T-helper 1 cell treated with Interleukin-12 subunit alpha and Interleukin-12 subunit beta and Interleukin-4 antibody, amounts not matched to agents 30 μg/mL and 1 μg/mL, for 36 hours (primary cell): ENCODE data around the gene GNA15.

Experiments
- H3K27ac Mint-ChIP-seq: one replicate; pipeline ENCODE4 v1.8.0; 2021; ENCODE audit warnings: mild to moderate bottlenecking, mixed read lengths
- H3K27me3 Mint-ChIP-seq: one replicate; pipeline ENCODE4 v1.8.0; 2021; ENCODE audit warnings: low read depth, mixed read lengths
- H3K36me3 Mint-ChIP-seq: one replicate; pipeline ENCODE4 v1.8.0; 2021; ENCODE audit warnings: low read depth, mixed read lengths
- H3K4me1 Mint-ChIP-seq: one replicate; pipeline ENCODE4 v1.8.0; 2021; ENCODE audit warnings: low read depth, mixed read lengths
- H3K4me3 Mint-ChIP-seq: one replicate; pipeline ENCODE4 v1.8.0; 2021; ENCODE audit warnings: mild to moderate bottlenecking, moderate library complexity, mixed read lengths
- H3K9me3 Mint-ChIP-seq: one replicate; pipeline ENCODE4 v1.8.0; 2021; ENCODE audit warnings: mixed read lengths

GNA15 gene

GRCh38 chr19:3100747-3101730, 34.8 kb upstream of the GNA15 start:
- Mint-ChIP-seq H3K27ac (no peak overlapping the region), H3K9me3 (no peaks in the 10 kb centered on the region), H3K27me3 (peaks cover 22% of the 10 kb centered on the region), H3K4me3 (no peak overlapping the region), H3K36me3 (no peaks in the 10 kb centered on the region), H3K4me1 (peaks cover 12% of the 10 kb centered on the region)

GRCh38 chr19:3102239-3103140, 33.3 kb upstream of the GNA15 start:
- H3K27me3 Mint-ChIP-seq = peaks cover 14% of the 10 kb centered on the region
- no peak overlapping the region for H3K4me3 Mint-ChIP-seq
- H3K4me1 Mint-ChIP-seq = peaks cover 9% of the 10 kb centered on the region
- H3K27ac Mint-ChIP-seq = no peak overlapping the region
- no peaks in the 10 kb centered on the region for H3K36me3 Mint-ChIP-seq
- H3K9me3 Mint-ChIP-seq = no peaks in the 10 kb centered on the region

GRCh38 chr19:3104708-3104983, 31.2 kb upstream of the GNA15 start:
- H3K27ac Mint-ChIP-seq = no peak overlapping the region
- H3K27me3 Mint-ChIP-seq = peaks cover 9% of the 10 kb centered on the region
- peaks cover 7% of the 10 kb centered on the region for H3K4me1 Mint-ChIP-seq
- no peaks in the 10 kb centered on the region for H3K9me3 Mint-ChIP-seq
- H3K36me3 Mint-ChIP-seq = no peaks in the 10 kb centered on the region
- H3K4me3 Mint-ChIP-seq = no peak overlapping the region

- peaks cover 7% of the 10 kb centered on the region for H3K4me1 Mint-ChIP-seq
- no peaks in the 10 kb centered on the region for H3K36me3 Mint-ChIP-seq
- no peak overlapping the region for H3K4me3 Mint-ChIP-seq
- H3K27me3 Mint-ChIP-seq = peaks cover 8% of the 10 kb centered on the region
- no peak overlapping the region for H3K27ac Mint-ChIP-seq
- no peaks in the 10 kb centered on the region for H3K9me3 Mint-ChIP-seq
Observed at GRCh38 chr19:3105641-3106508, 30.0 kb upstream of the GNA15 start.

GRCh38 chr19:3106509-3107141, 29.2 kb upstream of the GNA15 start:
- Mint-ChIP-seq H3K9me3 (no peaks in the 10 kb centered on the region), H3K4me1 (peaks cover 7% of the 10 kb centered on the region), H3K27ac (no peak overlapping the region), H3K4me3 (no peak overlapping the region), H3K36me3 (no peaks in the 10 kb centered on the region), H3K27me3 (peaks cover under 1% of the 10 kb centered on the region)

- H3K27ac Mint-ChIP-seq = no peak overlapping the region
- H3K36me3 Mint-ChIP-seq = no peaks in the 10 kb centered on the region
- H3K4me1 Mint-ChIP-seq = peaks cover 7% of the 10 kb centered on the region
- no peaks in the 10 kb centered on the region for H3K27me3 Mint-ChIP-seq
- no peaks in the 10 kb centered on the region for H3K9me3 Mint-ChIP-seq
- H3K4me3 Mint-ChIP-seq = no peak overlapping the region
Observed at GRCh38 chr19:3107658-3108057, 28.2 kb upstream of the GNA15 start.

GRCh38 chr19:3108775-3109174, 27.1 kb upstream of the GNA15 start:
- H3K36me3 Mint-ChIP-seq = no peaks in the 10 kb centered on the region
- peak overlapping the region; percentile 5 for H3K27ac Mint-ChIP-seq
- H3K27me3 Mint-ChIP-seq = no peaks in the 10 kb centered on the region
- H3K9me3 Mint-ChIP-seq = no peaks in the 10 kb centered on the region
- H3K4me1 Mint-ChIP-seq = peaks cover 5% of the 10 kb centered on the region
- no peak overlapping the region for H3K4me3 Mint-ChIP-seq

GRCh38 chr19:3109491-3109890, 26.3 kb upstream of the GNA15 start:
- Mint-ChIP-seq H3K4me3 (no peak overlapping the region), H3K27ac (no peak overlapping the region)

GRCh38 chr19:3110126-3110825, 25.6 kb upstream of the GNA15 start:
- H3K4me3 Mint-ChIP-seq = no peak overlapping the region
- H3K4me1 Mint-ChIP-seq = peaks cover 3% of the 10 kb centered on the region
- H3K27ac Mint-ChIP-seq = no peak overlapping the region
- no peaks in the 10 kb centered on the region for H3K36me3 Mint-ChIP-seq
- H3K27me3 Mint-ChIP-seq = no peaks in the 10 kb centered on the region
- H3K9me3 Mint-ChIP-seq = no peaks in the 10 kb centered on the region

More at GRCh38 chr19:3109491-3109890, 26.3 kb upstream of the GNA15 start:
- Mint-ChIP-seq H3K4me1 (peaks cover 3% of the 10 kb centered on the region), H3K36me3 (no peaks in the 10 kb centered on the region), H3K27me3 (no peaks in the 10 kb centered on the region), H3K9me3 (no peaks in the 10 kb centered on the region)

GRCh38 chr19:3111586-3112247, 24.1 kb upstream of the GNA15 start:
- Mint-ChIP-seq H3K9me3 (no peaks in the 10 kb centered on the region), H3K36me3 (no peaks in the 10 kb centered on the region), H3K4me3 (no peak overlapping the region), H3K27ac (no peak overlapping the region), H3K4me1 (peaks cover 3% of the 10 kb centered on the region), H3K27me3 (no peaks in the 10 kb centered on the region)

- Mint-ChIP-seq H3K4me3 (no peak overlapping the region), H3K27me3 (no peaks in the 10 kb centered on the region), H3K36me3 (no peaks in the 10 kb centered on the region), H3K4me1 (peaks cover 3% of the 10 kb centered on the region), H3K9me3 (no peaks in the 10 kb centered on the region), H3K27ac (no peak overlapping the region)
Observed at GRCh38 chr19:3112375-3113099, 23.3 kb upstream of the GNA15 start.

- Mint-ChIP-seq H3K27me3 (no peaks in the 10 kb centered on the region), H3K4me1 (peaks cover 3% of the 10 kb centered on the region), H3K4me3 (no peak overlapping the region), H3K9me3 (no peaks in the 10 kb centered on the region), H3K36me3 (no peaks in the 10 kb centered on the region), H3K27ac (no peak overlapping the region)
Observed at GRCh38 chr19:3113100-3114017, 22.5 kb upstream of the GNA15 start.
